Activated T-cell treated with anti-CD3 and anti-CD28 coated beads for 1 hour (primary cell): ENCODE data around the gene HTRA1.

Experiments used
- DNase-seq: peaks from one replicate; pipeline ENCODE4 v3.0.0-alpha.2; 2020; ENCODE audit warnings: low read depth

Gene HTRA1

GRCh38 chr10:122554131-122555036 lies 93.0 kb downstream of the HTRA1 start:
- no peak for DNase-seq

GRCh38 chr10:122555442-122555841 lies 94.1 kb downstream of the HTRA1 start:
- no peak for DNase-seq

GRCh38 chr10:122557516-122557915 lies 96.2 kb downstream of the HTRA1 start:
- no peak for DNase-seq

GRCh38 chr10:122558452-122558851 lies 97.1 kb downstream of the HTRA1 start:
- no peak for DNase-seq

- DNase-seq: no peak
These were observed 97.9 kb downstream of the HTRA1 start for GRCh38 chr10:122559228-122559627.

GRCh38 chr10:122560279-122560804 lies 99.0 kb downstream of the HTRA1 start, which contains the start of gene DMBT1:
Gene DMBT1 (plus strand): TSS chr10:122560754. CDS start chr10:122560771, 17 bp downstream.
- DNase-seq: no peak

GRCh38 chr10:122561212-122561611 lies 99.9 kb downstream of the HTRA1 start:
- no peak for DNase-seq

GRCh38 chr10:122561792-122562191 lies 100.4 kb downstream of the HTRA1 start:
- DNase-seq: no peak
